Sigmoid colon (tissue), 3 donors: ENCODE measurements around the gene CCDC17.

Source experiments
- CTCF ChIP-seq, 4 experiments: fragments of 450-650 bp in 3 of 4; fragments of 200-600 bp in 1 of 4; IDR thresholded peaks; one replicate each; pipeline ENCODE4 v1.5.1; 2016 to 2019; ENCODE audit warnings: antibody characterized with exemption in 4 of 4, mild to moderate bottlenecking in 3 of 4, moderate library complexity in 2 of 4
- POLR2A ChIP-seq, 2 donors: fragments of 450-650 bp; IDR thresholded peaks; one replicate each; pipeline ENCODE4 v1.6.1; 2016; ENCODE audit warnings: antibody characterized with exemption in 2 of 2, mild to moderate bottlenecking in 2 of 2, moderate library complexity in 2 of 2

- TF ChIP-seq CTCF (IDR thresholded peaks at IDR 0.05) = no peak
- no peak for TF ChIP-seq POLR2A (IDR thresholded peaks at IDR 0.05)
Measured at GRCh38 chr1:45647248-45648021, 23.6 kb upstream of the CCDC17 start.
